ENCODE results near the gene TUFT1. TPM values are rescaled to one million over a fixed set of nuclear protein-coding genes. Genes with fewer than 3 reads are reported as not detected.
A peak's percentile ranks its signal among the peaks of the same experiment; 100 is the strongest.

The TUFT1 gene
- total and polyA plus RNA-seq, 12 donors, result 5.5 to 18.5 (median 9.1) TPM

DNA sequence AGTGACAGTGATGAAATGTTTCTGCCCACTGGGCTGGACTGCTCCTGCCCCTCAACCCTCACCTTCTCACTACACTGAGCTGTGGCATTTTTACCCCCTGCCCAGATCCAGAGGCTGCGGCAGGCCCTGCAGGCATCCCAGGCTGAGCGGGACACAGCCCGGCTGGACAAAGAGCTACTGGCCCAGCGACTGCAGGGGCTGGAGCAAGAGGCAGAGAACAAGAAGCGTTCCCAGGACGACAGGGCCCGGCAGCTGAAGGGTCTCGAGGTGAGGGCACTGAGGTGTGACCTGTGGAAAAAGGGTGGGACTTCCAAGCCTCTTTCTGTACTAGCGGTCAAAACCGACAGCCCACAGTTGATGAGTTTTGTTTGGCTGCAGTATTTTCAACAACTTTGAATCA lies 6.2 kb upstream of the TUFT1 start:
- intact Hi-C loops (cut with DNase I), result no loop called here
- H3K4me3 ChIP-seq, result no peak overlapping the region
- H3K27ac ChIP-seq, result no peak overlapping the region
- H3K4me1 ChIP-seq (replicated peaks in 1 of 2), result no peaks in the 10 kb centered on the region
- no peak for TF ChIP-seq POLR2A (IDR thresholded peaks at IDR 0.05)
- no peak for TF ChIP-seq CTCF (IDR thresholded peaks at IDR 0.05)
- 75 to 81% (median 78%) methylated on average over 7 to 10 of the region's 10 CpGs for WGBS, 4 donors
- H3K27me3 ChIP-seq, result no peaks in the 10 kb centered on the region
- DNase-seq, result no peak
- no peaks in the 10 kb centered on the region for H3K36me3 ChIP-seq (replicated peaks in 1 of 2)
- no peaks in the 10 kb centered on the region for H3K9me3 ChIP-seq (replicated peaks in 1 of 3)

DNA sequence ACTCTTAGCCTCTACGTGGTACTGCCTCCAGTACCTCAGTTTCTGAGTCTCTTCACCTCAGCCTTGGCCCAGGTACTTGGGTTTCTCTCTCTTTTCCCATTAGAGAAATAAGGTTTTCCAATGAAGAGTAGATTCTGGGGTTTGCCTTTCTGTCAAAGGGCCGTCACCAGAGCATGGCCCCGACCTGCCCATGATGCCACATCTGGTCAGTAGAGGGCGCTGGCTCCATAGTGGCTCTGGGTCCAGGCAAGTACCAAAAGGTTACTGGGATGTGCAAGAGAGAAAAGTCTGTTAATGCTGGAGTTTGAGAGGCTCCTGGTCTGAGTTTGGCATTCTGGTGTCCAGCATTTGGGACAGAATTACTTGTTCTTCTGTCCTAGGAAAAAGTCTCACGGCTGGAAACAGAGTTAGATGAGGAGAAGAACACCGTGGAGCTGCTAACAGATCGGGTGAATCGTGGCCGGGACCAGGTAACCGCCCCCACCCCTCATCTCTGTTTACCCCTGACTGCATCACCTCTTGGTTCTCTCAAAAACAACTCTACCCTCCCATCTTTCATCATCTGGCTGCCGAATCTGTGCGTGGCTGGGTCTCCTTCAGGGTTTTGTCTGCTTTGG lies 5.3 kb upstream of the TUFT1 start:
- Histone ChIP-seq H3K4me3 (no peak overlapping the region), H3K27me3 (no peaks in the 10 kb centered on the region), H3K4me1 (replicated peaks in 1 of 2) (peaks cover 0 to 5% of the 10 kb centered on the region in 2 donors), H3K27ac (no peak overlapping the region), H3K36me3 (replicated peaks in 1 of 2) (no peaks in the 10 kb centered on the region), H3K9me3 (replicated peaks in 1 of 3) (no peaks in the 10 kb centered on the region)
- intact Hi-C loops (cut with DNase I), result loop anchor here (5.0 kb wide), 1 partner anchor 203 kb away; no protein-coding TSS in a partner anchor
- DNase-seq, result peak; percentile 73 to 93 (median 83)
- TF ChIP-seq POLR2A (IDR thresholded peaks at IDR 0.05) (no peak), CTCF (IDR thresholded peaks at IDR 0.05) (peak; percentile 72 to 89 (median 80))
- 54 to 62% (median 61%) methylated on average over 12 of the region's 12 CpGs for WGBS, 4 donors

- 79 to 91% (median 88%) methylated on average over 5 to 6 of the region's 6 CpGs for WGBS, 4 donors
- H3K27me3 ChIP-seq, result no peaks in the 10 kb centered on the region
- TF ChIP-seq CTCF (IDR thresholded peaks at IDR 0.05), result no peak
- TF ChIP-seq POLR2A (IDR thresholded peaks at IDR 0.05), result no peak
- no peak for DNase-seq
- H3K36me3 ChIP-seq (replicated peaks in 1 of 2), result no peaks in the 10 kb centered on the region
- intact Hi-C loops (cut with DNase I), result loop anchor here (5.0 kb wide), 1 partner anchor 202 kb away; no protein-coding TSS in a partner anchor
- H3K27ac ChIP-seq, result no peak overlapping the region
- no peak overlapping the region for H3K4me3 ChIP-seq
- H3K4me1 ChIP-seq (replicated peaks in 1 of 2), result peaks cover 0 to 7% of the 10 kb centered on the region in 2 donors
- no peaks in the 10 kb centered on the region for H3K9me3 ChIP-seq (replicated peaks in 1 of 3)
Measured at GRCh38 chr1:151535326-151536271, 4.5 kb upstream of the TUFT1 start.

DNA sequence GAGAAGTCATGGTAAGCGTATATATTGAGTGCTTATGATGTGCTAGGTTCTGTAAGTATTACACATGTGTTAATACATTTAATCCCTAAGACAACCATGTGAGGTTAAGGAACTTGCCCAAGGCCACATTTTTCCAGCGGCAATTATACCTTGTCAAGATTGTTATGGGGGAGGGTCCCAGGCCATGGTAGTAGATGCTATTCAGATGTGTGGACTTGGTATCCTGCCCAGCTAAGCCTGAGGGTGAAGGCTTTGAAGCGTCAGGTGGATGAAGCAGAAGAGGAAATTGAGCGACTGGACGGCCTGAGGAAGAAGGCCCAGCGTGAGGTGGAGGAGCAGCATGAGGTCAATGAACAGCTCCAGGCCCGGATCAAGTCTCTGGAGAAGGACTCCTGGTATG lies 3.6 kb upstream of the TUFT1 start:
- Histone ChIP-seq H3K27ac (no peak overlapping the region), H3K4me1 (replicated peaks in 1 of 2) (peaks cover 7 to 8% of the 10 kb centered on the region in 2 donors), H3K36me3 (replicated peaks in 1 of 2) (no peaks in the 10 kb centered on the region), H3K4me3 (no peak overlapping the region), H3K27me3 (no peaks in the 10 kb centered on the region), H3K9me3 (replicated peaks in 1 of 3) (no peaks in the 10 kb centered on the region)
- TF ChIP-seq POLR2A (IDR thresholded peaks at IDR 0.05), result no peak
- intact Hi-C loops (cut with DNase I), result loop anchor here (5.0 kb wide), 1 partner anchor 201 kb away; no protein-coding TSS in a partner anchor
- DNase-seq, result no peak
- WGBS, 4 donors, result 91 to 95% (median 94%) methylated on average over 7 of the region's 7 CpGs
